Epidermal melanocyte (primary cell): ENCODE data around the gene TEX29.

ENCODE experiments used
- DNase-seq: peaks from one replicate; pipeline ENCODE4 v3.0.0; 2011; ENCODE audit warnings: low spot score; ENCODE audit not compliant: insufficient read length

The TEX29 gene

GRCh38 chr13:111367340-111367739 lies 46.9 kb downstream of the TEX29 start:
- no peak for DNase-seq

GRCh38 chr13:111368091-111368490 lies 47.6 kb downstream of the TEX29 start:
- no peak for DNase-seq

DNA sequence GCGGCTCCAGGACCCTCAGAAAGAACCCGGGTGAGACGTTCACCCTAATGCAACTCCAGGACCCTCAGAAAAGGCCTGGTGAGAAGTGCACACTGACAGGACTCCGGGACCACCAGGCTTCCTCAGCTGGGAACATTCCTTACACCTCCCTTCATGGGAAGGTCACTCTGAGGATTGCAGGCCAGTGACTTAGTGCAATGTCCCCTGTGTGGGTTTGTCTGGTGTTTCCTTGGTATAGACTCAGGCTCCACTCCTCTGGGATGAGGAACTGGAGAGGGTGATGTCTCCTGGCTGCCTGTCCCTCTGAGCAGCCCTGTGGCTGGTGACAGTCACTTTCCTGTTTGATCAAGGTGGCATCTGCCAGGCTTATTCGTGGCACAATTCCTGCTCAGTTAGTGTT lies 49.7 kb downstream of the TEX29 start:
- no peak for DNase-seq

- no peak for DNase-seq
Measured at GRCh38 chr13:111370570-111371535, 50.4 kb downstream of the TEX29 start.

- no peak for DNase-seq
Measured at GRCh38 chr13:111371720-111372119, 51.3 kb downstream of the TEX29 start.

GRCh38 chr13:111372651-111373425 lies 52.4 kb downstream of the TEX29 start:
- no peak for DNase-seq

- DNase-seq, result no peak
Measured at GRCh38 chr13:111373486-111373885, 53.0 kb downstream of the TEX29 start.

DNA sequence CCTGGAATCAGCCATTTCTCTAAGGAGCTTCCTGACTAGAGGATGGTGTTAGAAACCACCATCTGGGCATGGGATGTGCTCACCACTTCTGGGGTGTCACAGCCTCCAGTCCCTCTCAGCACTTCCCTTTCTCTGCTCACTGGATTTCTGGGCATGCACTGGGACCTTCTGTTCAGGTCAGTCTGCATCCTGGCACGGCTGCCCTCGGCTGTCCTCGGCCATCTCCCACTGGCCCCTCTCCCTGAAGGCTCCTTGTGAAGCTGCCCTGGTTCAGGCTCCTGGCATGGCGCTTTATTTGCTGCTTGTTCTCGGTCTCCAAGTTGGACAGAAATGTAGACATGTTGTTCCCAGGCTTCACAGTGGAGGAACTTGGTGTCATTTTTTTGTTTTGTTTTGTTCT lies 60.0 kb downstream of the TEX29 start:
- no peak for DNase-seq

DNA sequence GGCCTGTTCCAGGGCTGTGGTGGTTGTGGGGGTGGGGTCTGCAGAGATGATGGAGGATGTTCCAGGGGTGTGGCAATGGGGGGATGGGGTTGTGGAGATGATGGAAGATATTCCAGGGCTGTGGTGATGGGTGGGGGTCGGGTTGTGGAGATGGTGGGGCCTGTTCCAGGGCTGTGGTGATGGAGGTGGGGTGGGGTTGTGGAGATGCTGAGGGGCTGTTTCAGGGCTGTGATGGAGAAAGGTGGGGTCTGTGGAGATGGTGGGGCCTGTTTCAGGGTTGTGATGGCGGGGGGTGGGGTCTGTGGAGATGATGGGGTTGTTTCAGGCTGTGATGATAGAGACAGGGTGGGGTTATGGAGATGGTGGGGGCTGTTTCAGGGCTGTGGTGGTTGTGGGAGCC lies 62.0 kb downstream of the TEX29 start:
- no peak for DNase-seq

DNA sequence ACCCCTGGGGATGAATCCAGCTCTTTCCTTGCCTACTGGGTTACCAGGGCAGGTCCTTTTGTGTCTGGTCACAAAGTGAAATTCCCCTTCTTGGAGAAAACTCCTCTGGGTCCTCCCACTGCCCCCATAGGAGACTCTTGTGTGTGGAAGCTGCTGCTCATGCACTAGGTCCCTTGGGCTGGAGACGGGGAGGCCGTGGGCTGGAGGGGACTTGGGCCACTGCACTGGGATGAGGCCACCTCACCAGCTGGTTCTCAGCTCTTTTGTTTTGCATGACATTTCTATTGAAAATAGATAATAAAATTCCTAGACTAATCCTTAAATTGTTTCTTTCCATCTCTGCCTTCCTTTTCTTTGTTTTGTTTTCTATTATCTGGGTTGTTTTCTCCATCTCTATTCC lies 62.4 kb downstream of the TEX29 start:
- no peak for DNase-seq

DNA sequence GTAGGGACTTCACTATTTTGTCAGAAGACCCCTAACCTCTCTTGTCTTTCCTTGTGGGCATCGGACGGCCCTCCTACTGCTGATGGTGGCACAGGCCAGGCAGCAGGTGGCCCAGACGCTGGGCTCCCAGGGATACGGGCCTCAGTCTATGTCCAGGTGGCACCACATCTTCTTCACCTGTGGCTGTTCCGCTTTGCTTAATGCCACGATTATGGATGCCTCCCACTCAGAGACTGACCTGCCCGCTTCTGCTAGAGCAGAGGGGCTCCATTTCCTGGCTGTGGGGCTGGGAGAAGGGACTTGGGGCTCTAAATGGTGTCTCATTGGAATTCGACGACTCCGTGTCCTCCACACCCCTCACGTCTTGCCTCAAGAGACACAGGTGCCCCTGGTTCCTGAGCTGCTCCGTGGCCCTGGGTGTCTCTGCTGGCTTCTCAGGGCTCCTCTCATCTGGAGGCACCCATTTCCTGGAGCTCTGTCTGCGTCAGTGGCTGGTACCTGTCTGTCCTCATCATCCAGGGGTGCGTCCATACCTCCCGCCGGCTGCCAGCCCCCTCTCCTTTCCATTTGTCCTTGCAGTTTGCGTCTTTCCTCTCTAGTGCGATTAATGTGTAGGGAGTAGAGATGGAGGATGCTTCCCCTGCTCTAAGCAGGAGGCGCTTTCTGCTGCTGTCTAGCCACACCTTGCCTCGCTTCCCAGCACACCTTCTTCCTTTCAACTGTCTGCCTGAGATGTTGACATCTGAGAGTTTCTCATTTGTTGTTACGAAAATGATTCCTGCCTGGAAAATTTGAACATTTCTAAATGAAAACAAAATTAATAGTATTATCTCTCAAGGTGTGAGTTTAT lies 63.4 kb downstream of the TEX29 start:
- DNase-seq, result no peak

- no peak for DNase-seq
Measured at GRCh38 chr13:111384441-111385182, 64.2 kb downstream of the TEX29 start.

DNA sequence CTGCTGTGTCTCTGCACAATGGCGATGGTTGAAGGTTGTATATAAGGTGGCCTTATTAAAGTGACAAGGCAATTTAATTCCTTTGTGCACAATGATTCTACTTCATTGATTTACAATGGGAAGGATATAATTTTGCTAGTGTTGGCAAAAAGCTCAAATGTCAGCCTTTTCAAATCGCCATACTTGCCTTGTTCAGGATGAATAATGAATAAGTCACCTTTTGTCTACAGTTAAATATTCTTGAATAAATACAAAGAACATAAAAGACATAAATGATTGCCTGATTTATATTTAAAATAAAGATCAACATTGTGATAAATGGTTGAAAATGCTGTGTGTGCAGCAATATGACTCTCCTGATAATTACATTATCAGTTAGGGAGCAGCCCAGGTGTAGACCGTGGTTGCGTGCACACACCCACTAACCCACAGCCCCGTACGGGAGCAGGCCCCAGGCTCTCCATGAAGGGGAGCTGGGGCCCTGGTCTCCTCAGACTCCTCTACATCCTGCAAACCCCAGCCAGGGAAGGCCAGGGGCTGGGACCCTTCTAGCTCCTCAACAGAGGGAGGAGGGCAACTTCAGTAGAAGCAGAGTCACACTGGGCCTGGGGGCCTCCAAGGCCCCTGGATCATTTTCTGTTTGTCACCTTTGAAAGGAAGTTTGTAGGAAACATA lies 64.9 kb downstream of the TEX29 start:
- DNase-seq, result no peak

- no peak for DNase-seq
Measured at GRCh38 chr13:111387026-111387871, 66.8 kb downstream of the TEX29 start.

- DNase-seq, result no peak
Measured at GRCh38 chr13:111387945-111388600, 67.6 kb downstream of the TEX29 start.

GRCh38 chr13:111388851-111389500 lies 68.5 kb downstream of the TEX29 start:
- no peak for DNase-seq

DNA sequence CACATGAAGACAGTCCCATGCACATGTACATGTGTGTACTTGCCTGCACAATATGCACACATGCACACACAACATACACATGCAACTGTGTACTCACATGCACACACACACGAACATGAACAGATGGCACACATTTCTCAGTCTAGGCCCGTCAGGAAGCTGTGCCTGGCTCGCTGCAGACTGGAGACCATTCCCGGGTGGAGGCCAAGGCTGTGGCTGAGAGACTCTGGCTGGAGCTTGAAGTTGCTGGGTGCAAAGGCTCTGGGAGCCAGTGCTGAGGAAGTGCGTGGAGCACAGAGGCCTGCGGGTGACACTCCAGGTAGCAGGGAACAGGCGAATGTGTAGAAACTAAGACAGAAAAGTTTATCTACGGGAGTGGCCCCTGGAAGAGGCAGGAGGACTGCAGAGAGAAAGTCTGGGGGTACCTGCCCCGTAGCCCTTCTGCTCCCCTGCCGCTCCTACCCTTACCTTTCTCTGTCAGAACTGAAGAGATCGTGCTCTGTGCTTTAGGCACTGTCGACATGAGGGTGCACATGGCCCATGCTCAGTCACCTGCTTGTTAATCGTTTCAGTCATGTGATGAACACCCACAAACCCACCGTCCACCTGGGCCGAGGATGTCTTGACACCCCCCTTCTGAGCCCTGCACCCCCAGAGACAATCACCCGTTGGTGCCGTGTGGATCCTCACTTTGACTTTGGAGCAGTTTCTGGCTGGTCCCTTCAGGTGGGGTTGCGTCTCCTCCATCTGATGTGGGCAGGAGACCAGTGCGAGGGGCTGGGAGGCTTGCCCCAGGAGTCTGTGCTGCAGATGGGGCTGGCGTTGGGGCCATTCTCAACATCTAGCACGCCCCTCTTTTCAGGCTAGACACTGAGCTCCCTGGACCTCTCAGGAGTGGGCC lies 69.4 kb downstream of the TEX29 start:
- no peak for DNase-seq
